ENCODE results near the gene GSDMA.

DNA sequence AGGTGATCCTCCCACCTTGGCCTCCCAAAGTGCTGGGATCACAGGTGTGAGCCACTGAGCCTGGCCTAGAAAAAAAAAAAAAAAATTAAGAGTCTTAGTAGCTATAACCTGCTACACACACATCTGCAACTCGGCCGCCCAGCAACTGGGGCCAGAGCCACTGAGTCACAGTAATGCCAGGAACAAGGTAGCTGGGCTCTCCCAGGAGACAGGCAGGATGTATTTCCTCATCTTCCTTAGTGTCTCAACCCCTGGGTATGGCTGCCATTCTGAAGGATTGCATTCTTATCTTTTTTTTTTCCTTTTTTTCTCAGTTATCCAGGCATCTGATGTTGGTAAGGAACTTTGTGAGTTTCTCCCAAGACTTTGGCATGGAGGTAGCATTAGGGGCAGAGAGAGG lies 10.7 kb downstream of the GSDMA start:
- TF ChIP-seq, protein P1, sequence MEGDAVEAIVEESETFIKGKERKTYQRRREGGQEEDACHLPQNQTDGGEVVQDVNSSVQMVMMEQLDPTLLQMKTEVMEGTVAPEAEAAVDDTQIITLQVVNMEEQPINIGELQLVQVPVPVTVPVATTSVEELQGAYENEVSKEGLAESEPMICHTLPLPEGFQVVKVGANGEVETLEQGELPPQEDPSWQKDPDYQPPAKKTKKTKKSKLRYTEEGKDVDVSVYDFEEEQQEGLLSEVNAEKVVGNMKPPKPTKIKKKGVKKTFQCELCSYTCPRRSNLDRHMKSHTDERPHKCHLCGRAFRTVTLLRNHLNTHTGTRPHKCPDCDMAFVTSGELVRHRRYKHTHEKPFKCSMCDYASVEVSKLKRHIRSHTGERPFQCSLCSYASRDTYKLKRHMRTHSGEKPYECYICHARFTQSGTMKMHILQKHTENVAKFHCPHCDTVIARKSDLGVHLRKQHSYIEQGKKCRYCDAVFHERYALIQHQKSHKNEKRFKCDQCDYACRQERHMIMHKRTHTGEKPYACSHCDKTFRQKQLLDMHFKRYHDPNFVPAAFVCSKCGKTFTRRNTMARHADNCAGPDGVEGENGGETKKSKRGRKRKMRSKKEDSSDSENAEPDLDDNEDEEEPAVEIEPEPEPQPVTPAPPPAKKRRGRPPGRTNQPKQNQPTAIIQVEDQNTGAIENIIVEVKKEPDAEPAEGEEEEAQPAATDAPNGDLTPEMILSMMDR (IDR thresholded peaks at IDR 0.05) = no peak
- no peak for TF ChIP-seq POLR2A (IDR thresholded peaks at IDR 0.05)
- TF ChIP-seq EP300 (IDR thresholded peaks at IDR 0.05) = no peak
